ENCODE measurements around the gene DBR1. TPM values are rescaled to one million over a fixed set of nuclear protein-coding genes. Genes with fewer than 3 reads are reported as not detected.

DBR1 gene, protein sequence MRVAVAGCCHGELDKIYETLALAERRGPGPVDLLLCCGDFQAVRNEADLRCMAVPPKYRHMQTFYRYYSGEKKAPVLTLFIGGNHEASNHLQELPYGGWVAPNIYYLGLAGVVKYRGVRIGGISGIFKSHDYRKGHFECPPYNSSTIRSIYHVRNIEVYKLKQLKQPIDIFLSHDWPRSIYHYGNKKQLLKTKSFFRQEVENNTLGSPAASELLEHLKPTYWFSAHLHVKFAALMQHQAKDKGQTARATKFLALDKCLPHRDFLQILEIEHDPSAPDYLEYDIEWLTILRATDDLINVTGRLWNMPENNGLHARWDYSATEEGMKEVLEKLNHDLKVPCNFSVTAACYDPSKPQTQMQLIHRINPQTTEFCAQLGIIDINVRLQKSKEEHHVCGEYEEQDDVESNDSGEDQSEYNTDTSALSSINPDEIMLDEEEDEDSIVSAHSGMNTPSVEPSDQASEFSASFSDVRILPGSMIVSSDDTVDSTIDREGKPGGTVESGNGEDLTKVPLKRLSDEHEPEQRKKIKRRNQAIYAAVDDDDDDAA
- total RNA-seq = 8.2 and 10.8 TPM in 2 replicates

DNA sequence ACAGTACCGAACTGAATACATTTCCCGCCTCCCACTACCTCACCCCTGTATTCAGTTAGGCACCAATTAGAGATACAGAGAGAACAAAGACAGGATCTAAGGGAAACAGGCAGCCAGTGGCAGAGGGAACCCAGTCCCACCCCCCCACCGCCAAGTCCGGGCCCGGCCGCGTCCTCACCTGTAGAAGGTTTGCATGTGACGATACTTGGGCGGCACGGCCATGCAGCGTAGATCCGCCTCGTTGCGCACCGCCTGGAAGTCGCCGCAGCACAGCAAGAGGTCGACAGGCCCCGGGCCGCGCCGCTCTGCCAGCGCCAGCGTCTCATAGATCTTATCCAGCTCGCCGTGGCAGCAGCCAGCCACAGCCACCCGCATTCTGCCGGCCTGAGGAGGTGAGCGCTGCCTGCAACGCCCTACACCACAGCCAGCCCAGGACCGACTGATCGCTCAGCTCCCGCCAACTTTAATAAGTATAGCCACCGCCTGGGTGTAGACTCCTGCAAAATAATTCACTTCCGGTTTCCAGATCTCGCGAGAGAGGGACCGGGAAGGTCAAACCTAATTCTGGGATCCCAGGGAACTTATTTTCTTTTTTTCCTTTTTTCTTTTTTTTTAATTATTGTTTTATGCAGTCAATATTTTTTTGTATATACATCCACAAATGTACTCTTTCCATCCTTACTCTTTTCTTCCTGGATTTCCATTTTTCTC, at the start of gene DBR1:
TSS of gene DBR1 (minus strand) at position 501 of the 711 bp plus-strand sequence. CDS start at position 375, 126 bp downstream.

DNA sequence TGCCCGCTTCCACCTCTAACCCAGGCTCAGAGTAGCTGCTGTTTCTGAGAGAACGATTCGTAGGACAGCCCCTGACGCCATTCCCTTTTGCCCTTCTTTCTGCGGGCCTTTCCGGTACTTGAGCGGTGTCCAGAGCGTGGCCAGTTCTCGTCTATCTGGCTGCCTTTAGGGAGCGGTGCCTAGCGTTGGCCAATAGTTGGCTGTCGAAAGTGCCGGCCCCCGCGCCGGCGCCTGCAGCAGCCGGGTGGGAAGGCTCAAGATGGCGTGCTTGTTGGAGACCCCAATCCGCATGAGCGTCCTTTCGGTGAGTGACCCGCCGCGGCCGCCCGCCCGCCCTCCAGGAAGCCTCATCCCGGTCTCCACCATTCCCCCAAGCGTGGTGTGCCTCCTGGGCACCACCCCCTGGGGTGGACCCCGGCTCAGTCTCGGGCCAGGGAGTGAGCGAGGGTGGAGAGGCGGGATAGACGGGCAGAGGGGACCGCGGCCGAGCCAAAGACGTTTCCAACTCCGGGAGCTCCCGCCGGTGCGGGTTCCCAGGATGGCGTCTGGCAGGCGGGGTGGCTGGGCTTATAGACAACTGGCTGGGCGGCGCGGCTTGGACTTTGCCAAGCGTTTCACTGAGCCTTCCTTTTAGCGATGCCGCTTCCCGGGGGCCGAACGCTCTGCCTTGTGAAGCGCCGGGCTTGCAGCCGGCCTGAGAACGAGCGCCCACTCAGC, 12.7 kb upstream of the DBR1 start, which contains the start of gene ARMC8:
TSS of gene ARMC8 (plus strand) at position 6 of the 717 bp plus-strand sequence. CDS start at position 260, 254 bp downstream.

DNA sequence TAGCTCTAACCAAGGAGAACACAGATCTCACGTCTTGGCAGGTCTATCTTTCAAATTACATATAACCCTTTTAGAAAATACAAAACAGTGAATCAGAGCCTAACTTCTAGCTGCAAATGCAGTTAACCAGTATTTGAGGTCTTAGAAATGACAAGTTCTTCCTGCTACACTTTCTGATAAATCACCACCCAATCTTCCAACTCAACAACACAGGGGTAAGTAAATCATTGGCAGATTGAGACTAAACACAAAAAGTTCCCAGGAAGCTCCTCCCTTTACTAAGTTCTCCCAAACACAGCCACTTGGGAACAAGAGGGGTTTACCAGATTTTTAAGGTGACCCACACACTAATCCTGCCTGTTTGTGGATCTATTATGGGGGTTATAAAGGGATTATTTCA, 42.5 kb downstream of the DBR1 start, which contains the start of gene A4GNT:
TSS of gene A4GNT (minus strand) at position 152 of the 400 bp plus-strand sequence. CDS start 1,134 bp downstream, outside the sequence.

DNA sequence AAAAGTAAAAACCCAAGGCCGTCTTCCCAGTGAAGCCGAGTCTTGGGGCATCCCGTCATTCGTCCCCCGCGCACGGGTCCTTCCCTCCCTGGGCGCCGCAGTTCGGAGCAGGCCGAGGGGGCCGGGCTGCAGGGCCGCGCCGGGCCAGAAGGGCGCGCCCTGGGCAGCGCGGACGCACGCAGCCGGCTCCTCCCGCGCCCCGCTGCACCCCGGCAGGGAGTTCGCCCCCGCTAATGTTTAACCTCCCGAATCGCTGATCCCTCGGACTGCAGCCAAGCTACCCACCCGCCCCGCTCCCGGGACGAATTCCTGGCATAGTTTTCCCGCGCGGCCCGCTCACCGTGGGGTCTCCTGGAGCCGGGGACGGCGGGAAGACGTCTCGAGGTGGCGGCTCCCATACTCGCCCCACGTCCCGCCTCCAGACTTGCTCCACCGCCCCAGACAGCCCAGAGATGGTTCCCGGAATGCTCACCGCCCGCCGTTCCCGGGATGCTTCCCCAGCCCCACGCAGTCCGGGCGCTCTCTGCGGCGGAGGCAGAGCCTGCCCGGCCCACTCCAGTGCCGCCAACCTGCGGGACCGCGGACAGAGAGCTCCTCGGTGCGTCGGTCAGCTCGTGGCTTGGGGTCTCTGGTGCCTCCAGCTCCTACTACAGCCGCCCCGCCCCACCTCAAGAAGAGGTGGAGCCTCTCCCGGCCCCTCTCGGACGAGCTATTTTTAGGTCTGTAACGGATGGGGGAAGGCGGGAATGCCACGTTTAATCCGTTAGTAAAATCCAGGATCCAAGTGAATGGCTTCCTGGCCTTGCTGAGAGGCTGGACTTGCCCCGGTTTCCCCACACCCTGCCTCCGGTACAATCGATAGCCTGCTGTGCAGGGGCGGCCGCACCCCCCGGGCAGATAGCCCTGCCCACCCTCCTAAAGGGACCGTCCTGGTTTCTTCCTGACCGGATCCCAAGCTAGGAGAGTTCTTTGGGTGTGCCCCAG, 59.4 kb downstream of the DBR1 start, which contains the start of gene DZIP1L:
TSS of gene DZIP1L (minus strand) at position 621 of the 984 bp plus-strand sequence. CDS start 11,637 bp downstream, outside the sequence.

Other genes starting within 250 kb of the DBR1 start
- gene CLDN18, start 164.8 kb downstream of the DBR1 start, total RNA-seq = not detected in 2 replicates
- 4.2 and 7.8 TPM in 2 replicates for gene DZIP1L, start 59.3 kb downstream of the DBR1 start, total RNA-seq
- gene A4GNT, start 42.5 kb downstream of the DBR1 start, total RNA-seq = not detected in 2 replicates
- gene ARMC8, start 12.4 kb upstream of the DBR1 start, total RNA-seq = 25.9 and 35.0 TPM in 2 replicates
- gene NME9, start 154.9 kb upstream of the DBR1 start, total RNA-seq = 2.5 TPM in 1 of 2 replicates, not detected in the other
- gene MRAS, start 173.7 kb upstream of the DBR1 start, total RNA-seq = 20.5 and 26.8 TPM in 2 replicates